Amniotic stem cell (primary cell): Measurements from ENCODE around the gene SPTY2D1.
"Not testable (repeated sequence)": the region's sequence is repeated elsewhere in the genome, so short reads cannot be mapped to it uniquely, and the experiment has no call there.

ENCODE experiments used
- DNase-seq: peaks from one replicate; lab custom pipeline; 2025; lab: John Stamatoyannopoulos, UW

The SPTY2D1 gene

DNA sequence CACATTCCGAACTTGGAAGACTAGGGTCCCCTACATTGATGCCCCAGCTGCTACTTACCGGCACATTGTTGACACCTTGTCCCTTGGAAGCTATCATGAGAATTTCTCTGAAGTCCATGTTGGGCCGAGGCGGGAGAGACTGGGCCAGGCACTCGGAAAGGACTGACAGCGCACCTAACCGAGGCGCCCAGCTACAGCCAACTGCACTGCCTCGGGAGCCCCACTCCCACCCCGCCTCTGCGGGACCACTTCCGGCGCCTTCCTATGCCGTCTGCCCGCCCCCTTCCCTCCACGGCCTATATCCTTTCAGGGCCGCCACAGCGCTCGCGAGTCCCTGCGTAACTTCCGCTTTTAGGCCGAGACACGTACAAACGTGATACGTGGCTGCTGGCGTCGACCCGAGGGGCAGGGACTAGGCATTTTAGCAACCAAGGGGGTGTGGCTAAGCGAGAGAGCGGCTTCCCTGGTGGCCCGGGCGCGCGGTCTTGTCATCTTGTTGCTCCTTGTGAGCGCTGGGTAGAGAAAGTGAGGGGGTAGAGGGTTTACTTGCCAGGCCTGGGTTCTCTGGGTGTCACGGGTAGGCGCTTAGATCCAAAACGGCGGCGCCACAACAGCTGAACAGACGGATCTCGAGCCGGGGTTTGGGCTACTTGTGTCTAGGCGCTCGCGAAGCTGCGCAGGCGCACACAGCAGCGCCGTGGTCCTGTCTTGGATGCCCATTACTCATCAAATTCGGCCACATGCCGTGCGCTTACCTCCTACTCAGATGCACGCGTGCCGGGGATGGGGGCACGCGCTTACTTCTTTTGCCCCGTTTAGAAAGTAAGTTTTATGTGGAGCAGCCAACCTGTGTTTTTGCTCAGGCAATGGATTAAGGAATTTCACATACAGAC is at the start of gene SPTY2D1:
Gene SPTY2D1 (minus strand): TSS at position 203 of the 893 bp plus-strand sequence. CDS start 85 bp downstream, at position 118.
- DNase-seq, result peak; percentile 99

DNA sequence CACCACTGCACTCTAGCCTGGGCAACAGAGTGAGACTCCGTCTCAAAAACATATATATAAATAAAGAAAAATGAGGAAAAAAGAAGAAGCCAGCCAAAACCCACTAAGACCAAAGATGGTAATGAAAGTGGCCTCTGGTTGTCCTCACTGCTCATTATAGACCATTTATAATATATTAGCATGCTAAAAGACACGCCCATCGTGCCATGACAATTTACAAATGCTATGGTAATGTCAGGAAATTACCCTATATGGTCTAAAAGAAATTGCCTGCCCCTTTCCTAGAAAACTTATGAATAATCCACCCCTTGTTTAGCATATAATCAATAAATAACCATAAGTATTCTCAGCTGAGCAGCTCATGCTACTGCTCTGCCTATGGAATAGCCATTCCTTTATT is 48.3 kb upstream of the SPTY2D1 start:
- DNase-seq, result no peak

DNA sequence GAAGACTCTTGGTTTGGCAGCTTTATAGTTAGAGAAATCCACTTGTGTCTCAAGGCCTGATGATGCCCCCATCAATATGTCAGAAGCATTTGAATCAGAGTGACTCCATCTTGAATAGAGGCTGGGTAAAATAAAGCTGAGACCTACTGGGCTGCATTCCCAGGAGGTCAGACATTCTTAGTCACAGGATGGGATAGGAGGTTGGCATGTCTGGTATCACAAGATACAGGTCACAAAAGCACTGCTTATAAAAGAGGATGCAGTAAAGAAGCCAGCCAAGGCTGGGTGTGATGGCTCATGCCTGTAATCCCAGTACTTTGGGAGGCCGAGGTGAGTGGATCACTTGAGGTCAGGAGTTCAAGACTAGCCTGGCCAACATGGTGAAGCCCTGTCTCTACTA is 47.8 kb upstream of the SPTY2D1 start:
- DNase-seq, result not testable (repeated sequence)

DNA sequence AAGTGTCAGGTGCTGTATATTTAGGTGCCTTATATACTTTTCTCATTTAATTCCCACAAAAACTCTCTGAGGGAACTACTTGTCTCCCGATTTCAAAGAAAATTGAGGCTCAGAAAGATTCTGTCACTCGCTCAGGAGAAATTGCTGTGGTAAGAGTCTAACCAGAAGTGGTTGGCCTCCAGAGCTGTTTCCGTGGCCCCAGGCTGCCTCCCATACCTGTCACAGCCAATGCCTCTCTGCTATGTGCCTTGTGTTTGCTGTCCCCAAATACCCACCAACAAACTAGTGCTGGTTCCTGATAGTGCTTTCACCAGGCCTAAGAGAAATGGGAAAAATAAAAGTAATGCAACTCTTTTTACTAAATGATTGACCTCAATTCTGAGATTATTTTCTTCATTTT is 43.4 kb upstream of the SPTY2D1 start:
- no peak for DNase-seq

GRCh38 chr11:18676803-18677202 is 42.7 kb upstream of the SPTY2D1 start:
- DNase-seq, result no peak

DNA sequence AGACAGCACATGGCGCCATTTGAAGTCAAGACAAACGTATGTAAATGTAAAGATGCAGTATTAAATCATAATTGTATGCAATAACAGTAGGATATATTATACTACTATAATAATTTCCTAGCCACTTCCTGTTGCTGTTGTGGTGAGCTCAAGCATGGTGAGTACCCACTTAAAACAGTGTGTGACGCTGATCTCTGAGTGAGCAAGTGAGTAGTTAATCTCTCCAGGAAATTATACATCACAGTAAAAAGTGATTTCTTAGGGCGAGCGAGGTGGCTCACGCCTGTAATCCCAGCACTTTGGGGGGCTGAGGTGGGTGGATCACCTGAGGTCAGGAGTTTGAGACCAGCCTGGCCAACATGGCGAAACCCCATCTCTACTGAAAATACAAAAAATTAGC is 38.1 kb upstream of the SPTY2D1 start:
- not testable (repeated sequence) for DNase-seq

GRCh38 chr11:18671246-18671645 is 37.1 kb upstream of the SPTY2D1 start:
- no peak for DNase-seq

DNA sequence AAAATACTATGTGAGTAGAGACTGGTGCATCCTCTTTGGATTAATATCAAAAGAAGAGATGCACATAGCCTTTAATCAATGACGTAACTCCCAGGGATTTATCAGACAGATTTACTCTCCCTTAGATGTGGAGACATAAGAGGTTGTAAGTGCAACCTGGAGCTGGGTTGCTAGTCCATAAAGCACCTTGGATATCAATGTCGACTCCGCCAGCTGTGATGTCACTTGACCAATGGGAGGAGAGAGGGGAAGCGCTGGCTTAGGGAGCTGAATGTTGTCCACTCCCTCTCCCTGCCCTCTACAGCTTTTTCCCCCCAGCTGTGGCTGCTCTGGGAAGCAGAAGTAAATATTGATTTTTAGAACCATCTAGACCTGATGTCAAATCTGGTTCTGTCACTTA is 35.6 kb upstream of the SPTY2D1 start:
- DNase-seq, result no peak

GRCh38 chr11:18669219-18669596 is 35.1 kb upstream of the SPTY2D1 start:
- no peak for DNase-seq

DNA sequence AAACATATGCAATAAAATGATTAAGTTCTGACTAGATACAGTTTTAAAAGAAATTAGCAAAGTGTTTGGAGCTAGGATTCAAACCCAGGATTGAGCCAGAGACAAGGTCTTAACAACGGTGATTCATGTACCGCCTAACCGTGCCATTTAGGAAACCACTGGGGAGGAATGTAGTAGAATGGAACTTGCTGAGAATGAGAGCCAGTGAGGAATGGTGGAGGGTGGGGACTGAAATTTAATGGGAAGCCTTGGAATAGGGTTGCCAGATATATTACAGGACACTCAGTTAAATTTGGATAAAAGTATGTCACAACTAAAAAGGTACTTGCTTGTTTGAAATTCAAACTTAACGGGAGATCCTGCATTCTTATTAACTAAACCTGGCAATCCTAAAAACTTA is 34.0 kb upstream of the SPTY2D1 start:
- no peak for DNase-seq

DNA sequence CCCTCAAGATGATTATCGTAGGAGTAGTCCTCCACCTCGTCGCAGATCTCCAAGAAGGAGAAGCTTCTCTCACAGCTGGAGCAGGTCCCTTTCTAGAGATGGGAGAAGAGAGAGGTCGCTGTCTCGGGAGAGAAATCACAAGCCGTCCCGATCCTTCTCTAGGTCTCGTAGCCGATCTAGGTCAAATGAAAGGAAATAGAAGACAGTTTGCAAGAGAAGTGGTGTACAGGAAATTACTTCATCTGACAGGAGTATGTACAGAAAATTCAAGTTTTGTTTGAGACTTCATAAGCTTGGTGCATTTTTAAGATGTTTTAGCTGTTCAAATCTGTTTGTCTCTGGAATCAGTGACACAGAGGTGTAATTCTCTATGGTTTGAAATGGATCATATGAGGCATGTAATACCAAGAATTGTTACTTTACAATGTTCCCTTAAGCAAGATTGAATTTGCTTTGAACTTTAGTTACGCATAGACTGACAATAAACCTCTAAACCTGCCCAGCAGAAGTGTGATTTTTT is 31.3 kb upstream of the SPTY2D1 start:
- DNase-seq, result not testable (repeated sequence)

- DNase-seq, result no peak
Measured at GRCh38 chr11:18657673-18658072, 23.5 kb upstream of the SPTY2D1 start.

DNA sequence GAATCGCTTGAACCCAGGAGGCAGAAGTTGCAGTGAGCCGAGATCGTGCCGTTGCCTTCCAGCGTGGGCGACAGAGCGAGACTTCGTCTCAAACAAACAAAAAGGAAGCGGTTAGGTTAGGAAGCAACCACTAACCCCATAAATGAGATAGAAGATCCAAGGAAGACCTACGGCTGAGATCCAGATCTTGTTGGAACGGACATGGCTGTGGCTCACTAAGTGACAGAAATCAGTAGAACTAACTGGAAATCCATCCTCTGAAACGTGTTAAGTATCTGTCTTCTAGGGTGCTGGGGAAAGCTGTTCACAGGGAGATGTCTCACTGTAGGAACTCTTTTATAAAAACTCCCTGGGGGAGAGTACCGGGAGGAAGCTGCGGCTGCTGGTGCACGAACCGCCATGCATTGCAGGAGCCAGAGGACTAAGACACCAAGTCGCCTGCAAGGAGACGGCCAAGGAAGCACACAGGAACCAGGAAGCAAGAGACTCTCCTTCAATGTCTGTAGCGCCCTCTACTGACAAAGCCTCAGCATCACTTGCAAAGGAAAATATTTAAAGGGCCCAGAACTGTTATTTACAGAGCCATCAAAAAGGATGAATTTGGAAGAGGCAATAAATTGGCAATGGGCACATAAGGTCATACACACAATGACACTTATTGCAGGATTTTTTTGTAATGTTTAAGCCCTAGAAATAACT is 16.9 kb upstream of the SPTY2D1 start:
- DNase-seq, result no peak

- no peak for DNase-seq
Measured at GRCh38 chr11:18650353-18650752, 16.2 kb upstream of the SPTY2D1 start.

DNA sequence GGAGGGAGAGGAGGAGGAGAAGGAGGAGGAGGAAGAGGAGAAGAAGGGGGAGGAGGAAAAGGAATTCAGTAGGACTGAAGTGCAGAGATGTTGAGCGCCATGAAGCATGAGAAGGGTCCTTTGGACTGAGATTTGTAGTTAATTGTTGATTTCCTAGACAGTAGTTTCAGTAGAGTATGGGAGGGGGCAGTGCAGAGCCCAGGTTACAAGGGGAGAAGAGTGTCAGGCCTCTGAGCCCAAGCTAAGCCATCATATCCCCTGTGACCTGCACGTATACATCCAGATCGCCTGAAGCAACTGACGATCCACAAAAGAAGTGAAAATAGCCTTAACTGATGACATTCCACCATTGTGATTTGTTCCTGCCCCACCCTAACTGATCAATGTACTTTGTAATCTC is 8.9 kb upstream of the SPTY2D1 start:
- not testable (repeated sequence) for DNase-seq

- no peak for DNase-seq
Measured at GRCh38 chr11:18641677-18642076, 7.5 kb upstream of the SPTY2D1 start.

- no peak for DNase-seq
Measured at GRCh38 chr11:18633256-18634139, 644 bp downstream of the SPTY2D1 start.

DNA sequence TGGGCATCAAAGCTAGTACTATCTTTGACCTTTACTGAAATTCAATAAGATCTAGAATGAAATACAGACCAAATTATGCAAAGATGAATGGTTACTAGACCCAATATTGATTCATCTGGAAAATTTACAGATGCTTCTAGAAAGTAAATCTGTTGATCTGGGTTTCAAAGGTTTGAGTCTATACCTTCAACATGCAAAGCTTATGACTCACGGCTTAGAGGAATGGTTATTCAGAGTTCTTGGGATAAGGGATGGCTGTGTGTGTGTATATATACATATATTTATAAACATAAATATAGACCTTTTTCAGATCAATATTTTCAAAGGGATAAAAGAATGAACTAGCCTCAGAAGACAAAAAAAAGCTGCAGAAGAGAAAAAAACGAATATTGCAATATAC is 1.3 kb downstream of the SPTY2D1 start:
- DNase-seq, result no peak

- DNase-seq, result no peak
Measured at GRCh38 chr11:18624161-18624560, 10.0 kb downstream of the SPTY2D1 start.

DNA sequence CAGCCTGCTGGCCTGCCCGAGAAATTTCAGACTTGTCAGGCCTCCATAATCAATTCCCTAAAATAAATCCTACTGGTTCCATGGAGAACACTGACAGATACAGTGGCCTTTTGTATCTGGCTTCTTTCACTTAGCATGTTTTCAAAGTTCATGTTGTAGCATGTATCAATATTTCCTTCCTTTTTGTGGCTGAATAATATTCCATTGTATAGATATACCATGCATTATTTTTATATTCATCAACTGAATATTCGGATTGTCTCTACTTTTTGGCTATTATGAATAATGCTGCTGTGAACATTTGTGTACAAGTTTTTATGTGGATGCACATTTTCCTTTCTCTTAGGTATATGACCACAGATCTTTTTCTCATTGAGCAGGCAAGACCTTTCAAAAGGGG is 10.4 kb downstream of the SPTY2D1 start:
- no peak for DNase-seq

- no peak for DNase-seq
Measured at GRCh38 chr11:18618342-18619025, 15.7 kb downstream of the SPTY2D1 start.
